Esophagus muscularis mucosa (tissue), 4 donors: ENCODE results near the gene KLF11.
"Not testable (repeated sequence)": the region's sequence is repeated elsewhere in the genome, so short reads cannot be mapped to it uniquely, and the experiment has no call there.

Source experiments
- EP300 ChIP-seq: sonication (generic); formaldehyde crosslinking; IDR thresholded peaks from one replicate; pipeline ENCODE4 v1.6.1; 2017; ENCODE audit warnings: antibody characterized with exemption
- POLR2A ChIP-seq: fragments of 450-650 bp; IDR thresholded peaks from one replicate; pipeline ENCODE4 v1.6.1; 2017; ENCODE audit warnings: antibody characterized with exemption, moderate library complexity, mild to moderate bottlenecking, low read depth
- TF ChIP-seq, protein P1 (sequence below), 3 experiments: fragments of 200-600 bp in 2 of 3; fragments of 450-650 bp in 1 of 3; sonication (generic) in 2 of 3; IDR thresholded peaks; one replicate each; pipeline ENCODE4 v1.5.1; 2017 to 2019; ENCODE audit warnings: antibody characterized with exemption in 3 of 3, mild to moderate bottlenecking in 2 of 3, moderate library complexity in 1 of 3

GRCh38 chr2:10013651-10014417 lies 29.5 kb upstream of the KLF11 start:
- TF ChIP-seq, protein P1, sequence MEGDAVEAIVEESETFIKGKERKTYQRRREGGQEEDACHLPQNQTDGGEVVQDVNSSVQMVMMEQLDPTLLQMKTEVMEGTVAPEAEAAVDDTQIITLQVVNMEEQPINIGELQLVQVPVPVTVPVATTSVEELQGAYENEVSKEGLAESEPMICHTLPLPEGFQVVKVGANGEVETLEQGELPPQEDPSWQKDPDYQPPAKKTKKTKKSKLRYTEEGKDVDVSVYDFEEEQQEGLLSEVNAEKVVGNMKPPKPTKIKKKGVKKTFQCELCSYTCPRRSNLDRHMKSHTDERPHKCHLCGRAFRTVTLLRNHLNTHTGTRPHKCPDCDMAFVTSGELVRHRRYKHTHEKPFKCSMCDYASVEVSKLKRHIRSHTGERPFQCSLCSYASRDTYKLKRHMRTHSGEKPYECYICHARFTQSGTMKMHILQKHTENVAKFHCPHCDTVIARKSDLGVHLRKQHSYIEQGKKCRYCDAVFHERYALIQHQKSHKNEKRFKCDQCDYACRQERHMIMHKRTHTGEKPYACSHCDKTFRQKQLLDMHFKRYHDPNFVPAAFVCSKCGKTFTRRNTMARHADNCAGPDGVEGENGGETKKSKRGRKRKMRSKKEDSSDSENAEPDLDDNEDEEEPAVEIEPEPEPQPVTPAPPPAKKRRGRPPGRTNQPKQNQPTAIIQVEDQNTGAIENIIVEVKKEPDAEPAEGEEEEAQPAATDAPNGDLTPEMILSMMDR (IDR thresholded peaks at IDR 0.05) = not testable (repeated sequence)
- not testable (repeated sequence) for TF ChIP-seq POLR2A, EP300
